ENCODE data around the gene PIP4K2B.

PIP4K2B gene

DNA sequence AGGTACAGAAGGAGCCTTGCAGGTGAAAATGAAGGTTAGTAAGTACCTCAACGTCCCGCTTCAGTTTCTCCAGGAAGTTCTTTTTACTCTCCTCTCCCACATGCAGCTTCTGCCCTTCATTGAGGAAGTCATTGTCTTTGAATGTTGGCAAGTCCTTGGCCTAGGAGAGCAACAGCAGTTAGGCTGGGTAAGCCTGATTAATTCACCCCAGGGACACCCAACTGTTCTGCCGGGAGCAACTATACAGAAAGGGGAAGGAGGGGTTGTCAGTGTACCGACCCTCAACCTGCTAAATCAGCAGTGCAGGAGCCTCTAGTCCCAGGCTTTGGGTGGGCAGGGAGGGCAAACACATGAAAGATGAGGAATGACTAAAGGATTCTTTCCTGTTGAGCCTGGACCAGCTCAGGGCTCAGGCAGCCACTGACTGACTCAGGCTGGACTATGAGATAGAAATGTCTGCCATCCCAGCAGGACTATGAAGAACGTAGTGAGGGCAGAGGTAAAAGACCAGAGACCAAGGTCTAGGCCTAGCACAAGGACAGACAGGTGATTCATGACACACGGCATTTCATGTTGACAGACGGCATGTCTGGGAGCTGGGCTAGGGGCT lies 21.6 kb downstream of the PIP4K2B start:
- DNase-seq = no peak

DNA sequence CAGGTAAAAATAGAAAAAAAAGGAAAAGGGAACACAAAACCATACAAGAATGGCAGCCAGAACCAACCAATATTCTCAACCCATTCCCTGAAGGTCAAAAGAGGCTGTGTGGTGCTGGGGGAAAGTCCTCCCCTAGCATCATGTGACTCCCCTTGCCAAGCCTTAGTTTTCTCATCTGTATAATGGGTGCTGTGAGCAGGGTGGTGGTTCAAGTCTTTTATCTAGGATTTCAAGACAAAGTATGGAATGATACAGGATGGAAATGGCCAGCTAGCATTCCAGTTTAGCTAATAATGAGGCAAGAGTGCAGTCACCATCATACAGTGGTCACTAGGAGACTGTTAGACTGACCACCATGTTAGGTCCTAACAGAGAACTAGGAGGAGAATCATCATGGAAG lies 26.1 kb downstream of the PIP4K2B start:
- DNase-seq = no peak

DNA sequence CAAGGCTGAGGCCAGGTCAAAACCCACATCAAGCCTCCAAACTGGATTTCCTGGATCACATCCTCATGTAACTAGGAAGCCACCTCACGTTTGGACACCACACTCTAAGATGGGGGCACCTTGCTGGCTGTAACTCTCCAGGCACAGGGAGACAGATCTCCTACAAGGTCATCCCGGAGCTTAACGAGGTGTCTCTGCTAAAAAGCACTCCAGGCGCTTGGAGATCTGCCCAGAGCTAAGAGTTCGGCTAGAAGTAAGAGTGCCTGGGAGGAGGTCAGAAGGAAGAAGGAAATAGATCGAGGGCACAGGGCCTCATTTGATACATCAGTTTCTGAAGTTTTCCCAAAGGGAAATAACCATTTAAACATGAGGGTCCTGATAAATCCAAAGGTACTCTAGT lies 30.9 kb downstream of the PIP4K2B start:
- no peak for DNase-seq

DNA sequence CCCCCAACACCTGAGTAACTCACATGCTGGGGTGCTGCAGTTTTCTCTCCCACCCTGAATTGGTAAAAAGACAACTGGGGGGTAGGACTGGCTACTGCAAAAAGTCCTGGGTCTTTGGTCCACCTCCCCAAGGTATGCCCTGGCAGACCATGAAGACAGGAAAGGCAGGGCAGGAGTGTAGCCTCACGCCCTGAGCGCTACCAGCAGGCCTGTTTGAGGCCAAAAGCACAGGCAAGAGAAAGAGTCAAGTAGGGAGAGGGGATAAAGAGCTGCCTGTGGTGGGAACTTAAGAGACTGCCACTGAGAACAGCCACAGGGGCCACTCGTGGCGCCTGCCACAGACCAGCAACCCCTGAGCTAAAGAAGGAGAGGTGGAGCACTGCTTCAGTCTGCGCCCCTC lies 33.0 kb downstream of the PIP4K2B start:
- DNase-seq = no peak

DNA sequence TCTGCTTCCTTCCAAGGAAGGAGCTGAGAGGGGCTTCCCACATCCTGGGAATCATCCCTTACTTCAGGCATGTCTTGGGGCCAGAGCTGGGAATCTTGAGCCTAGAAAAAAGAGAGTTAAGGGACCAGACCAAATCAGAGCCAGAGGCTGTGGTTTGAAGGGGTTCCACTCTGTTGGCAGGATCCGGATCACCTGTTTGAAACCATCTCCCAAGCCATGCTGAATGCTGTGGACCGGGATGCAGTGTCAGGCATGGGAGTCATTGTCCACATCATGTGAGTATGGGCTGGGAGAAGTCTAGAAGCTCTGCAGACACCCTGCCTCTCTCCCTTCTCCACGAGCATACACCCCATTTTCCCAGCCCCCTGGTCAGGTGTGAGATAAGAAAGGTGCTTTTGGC lies 37.1 kb downstream of the PIP4K2B start:
- no peak for DNase-seq

DNA sequence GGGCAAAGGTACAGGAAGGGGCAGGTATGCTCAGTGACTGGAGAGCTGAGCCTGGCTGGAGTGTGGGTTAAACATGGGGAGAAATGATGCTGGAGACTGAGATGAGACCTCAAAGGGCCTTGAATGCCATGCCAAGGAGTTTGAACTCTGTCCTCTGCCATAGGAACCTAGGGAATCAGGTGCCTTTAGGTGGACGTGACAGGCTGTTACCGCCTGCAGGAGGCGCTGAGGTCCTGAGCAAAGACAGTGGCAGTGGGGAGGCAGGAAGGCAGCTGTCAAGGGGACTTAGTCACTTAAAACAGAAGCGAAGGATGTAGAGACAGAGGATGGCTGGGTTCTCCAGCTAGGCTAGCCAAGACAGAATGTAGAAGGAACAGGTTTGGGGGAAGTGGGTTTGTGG lies 37.7 kb downstream of the PIP4K2B start:
- no peak for DNase-seq

DNA sequence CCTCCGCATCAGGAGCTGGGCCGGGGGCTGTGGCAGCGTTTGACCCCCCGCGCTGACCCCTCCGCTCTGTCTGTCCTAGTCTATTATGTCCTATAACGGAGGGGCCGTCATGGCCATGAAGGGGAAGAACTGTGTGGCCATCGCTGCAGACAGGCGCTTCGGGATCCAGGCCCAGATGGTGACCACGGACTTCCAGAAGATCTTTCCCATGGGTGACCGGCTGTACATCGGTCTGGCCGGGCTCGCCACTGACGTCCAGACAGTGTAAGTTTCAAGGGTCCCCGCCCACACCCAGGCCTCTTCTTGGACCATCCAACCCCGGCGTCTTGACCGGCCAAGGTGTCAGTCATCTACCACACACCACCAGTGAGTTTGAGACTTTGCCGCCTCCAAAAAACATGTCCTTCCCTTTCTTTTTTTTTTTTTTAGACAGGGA lies 46.3 kb downstream of the PIP4K2B start:
- DNase-seq = no peak

DNA sequence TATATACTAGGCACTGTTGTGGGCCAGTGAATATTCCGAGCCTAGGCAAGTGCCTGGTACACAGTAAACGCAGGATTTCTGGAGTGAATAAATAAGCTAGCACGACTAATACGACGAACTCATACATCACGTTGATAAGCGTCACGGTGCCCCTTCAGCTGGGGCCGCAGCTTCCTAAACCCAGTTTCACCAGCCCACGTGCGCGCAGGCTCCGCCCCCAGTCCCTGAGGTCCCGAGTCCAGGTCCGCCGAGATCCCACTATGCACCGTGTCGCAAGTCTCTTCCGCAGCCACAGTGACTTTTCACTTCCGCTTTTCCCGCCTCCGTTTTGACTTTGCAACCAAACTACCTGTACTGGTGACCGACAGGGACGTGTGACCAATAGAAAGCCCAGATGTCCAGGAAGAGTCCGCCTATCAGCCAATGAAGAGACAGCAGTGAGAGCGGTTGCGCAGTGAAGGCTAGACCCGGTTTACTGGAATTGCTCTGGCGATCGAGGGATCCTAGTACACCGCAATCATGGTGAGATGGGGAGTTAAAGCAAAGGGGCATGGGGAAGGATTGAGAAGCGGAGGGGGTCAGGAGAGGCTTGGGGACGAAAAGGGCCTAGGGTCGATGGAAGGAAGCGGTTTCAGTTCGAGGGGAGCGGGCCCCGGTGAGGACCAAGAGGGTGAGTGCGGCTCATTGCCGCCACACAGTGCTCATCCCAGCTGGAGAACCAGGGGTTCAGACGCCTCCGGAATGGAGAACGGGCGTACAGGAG lies 46.9 kb downstream of the PIP4K2B start, which contains the start of gene PSMB3:
Gene PSMB3, plus strand, starts transcription at position 434 of the 763 bp plus-strand sequence. Its CDS starts 86 bp downstream, at position 520.
- peak; percentile 98 for DNase-seq

DNA sequence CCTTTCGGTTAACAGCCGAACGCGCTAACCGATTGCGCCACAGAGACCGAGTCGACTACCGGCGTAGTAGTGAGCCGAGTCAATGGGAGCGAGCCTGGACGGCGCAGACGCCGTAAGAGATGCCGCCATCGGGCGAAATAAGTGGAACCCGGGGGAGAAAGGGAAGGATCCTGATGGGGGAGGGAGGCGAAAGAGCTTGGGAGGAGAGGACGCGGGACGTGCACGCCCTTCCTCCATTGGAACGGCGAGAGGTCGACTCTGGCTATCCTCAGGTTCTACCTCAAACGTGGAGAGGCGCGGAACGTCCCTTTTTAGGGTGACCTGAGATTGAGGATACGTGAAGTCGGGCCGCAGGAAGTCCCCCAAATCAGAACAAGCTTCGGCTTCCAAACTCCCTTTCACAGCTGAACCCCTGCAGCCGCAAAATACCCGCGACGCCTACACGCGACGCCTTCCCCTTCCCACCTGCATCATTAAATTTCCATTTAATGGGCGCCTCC lies 47.5 kb downstream of the PIP4K2B start:
- peak; percentile 84 for DNase-seq

DNA sequence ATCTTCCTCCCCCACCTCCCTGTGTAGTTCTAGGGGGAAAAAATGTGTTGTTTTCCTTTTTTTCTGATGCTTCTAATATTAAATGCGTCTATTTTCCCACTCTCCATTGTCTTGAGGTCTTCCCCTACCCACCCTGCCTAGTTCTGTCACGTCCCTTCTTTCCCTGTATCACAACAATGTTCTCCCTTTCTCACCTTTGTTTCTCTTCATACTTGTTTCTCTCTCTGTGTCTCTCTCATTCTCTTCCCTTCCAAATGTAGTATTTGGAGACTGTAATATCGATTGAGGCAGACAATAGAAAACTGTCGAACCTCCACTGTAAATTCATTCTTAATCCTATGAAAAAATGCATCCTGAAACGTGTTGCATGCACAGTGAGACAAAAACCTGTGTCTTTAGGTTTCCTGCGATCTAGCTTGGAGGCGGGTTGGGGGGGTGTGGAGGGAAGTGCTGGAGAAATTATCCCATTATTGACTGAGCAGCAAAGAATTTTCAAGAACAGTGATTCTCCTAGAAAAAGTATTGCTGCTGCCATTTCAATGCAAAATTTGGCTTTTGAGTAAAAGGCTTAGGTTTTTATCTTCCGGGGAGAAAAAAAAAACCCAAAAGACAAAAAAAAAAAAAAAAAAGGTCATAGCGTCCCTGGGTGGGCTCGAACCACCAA lies 48.1 kb downstream of the PIP4K2B start:
- peak; percentile 84 for DNase-seq

DNA sequence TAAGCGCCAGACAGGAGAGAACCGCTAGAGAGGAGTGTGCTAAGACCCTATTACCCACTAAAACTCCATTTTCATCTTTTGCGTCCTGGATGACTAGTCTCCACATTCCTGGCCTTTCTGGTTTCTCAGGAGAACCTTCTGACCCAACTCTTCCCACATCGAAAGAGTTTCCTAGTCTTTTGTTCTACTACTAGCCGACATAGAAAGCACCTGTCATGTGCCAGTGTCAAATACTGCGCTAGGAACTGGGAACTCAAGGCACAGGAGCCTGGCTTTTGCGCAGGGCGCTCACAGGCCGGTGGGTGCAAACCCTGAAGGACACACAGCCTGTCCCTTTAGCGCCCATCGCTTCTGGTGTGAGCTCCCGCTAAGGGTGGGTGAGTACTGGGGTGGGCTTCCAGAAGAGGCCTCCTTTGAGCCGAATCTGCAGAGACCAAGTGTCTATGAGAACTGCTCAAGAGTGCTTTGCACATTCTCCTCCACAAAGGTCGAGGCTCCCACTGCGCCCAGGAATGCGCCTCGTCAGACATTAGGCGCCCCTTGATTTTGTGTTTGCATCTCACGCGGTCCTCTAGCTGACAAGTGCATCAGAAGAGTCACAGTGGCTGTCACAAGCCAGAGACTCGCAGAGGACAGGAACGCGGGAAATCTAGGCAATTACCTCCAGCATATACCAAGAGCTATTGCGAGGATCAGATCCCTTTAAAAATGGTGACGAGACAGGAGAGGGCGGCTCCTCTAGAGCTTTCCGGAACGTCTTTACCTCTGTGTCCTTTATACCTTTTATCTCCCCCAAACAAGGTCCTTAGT lies 48.8 kb downstream of the PIP4K2B start:
- DNase-seq = peak; percentile 67

DNA sequence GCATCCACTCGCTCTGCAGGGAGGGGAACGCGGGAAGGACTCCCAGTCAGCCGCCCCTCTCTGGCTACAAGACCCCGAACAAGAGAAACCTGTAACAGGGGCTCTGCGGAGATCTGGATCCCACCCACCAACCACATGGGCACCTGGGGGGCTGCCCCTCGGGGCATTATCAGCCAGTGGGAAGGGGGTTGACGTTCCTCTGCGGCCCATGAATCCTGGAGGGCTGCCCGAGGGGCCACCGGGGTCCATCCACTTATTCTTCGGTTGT lies 49.4 kb downstream of the PIP4K2B start:
- DNase-seq = no peak

DNA sequence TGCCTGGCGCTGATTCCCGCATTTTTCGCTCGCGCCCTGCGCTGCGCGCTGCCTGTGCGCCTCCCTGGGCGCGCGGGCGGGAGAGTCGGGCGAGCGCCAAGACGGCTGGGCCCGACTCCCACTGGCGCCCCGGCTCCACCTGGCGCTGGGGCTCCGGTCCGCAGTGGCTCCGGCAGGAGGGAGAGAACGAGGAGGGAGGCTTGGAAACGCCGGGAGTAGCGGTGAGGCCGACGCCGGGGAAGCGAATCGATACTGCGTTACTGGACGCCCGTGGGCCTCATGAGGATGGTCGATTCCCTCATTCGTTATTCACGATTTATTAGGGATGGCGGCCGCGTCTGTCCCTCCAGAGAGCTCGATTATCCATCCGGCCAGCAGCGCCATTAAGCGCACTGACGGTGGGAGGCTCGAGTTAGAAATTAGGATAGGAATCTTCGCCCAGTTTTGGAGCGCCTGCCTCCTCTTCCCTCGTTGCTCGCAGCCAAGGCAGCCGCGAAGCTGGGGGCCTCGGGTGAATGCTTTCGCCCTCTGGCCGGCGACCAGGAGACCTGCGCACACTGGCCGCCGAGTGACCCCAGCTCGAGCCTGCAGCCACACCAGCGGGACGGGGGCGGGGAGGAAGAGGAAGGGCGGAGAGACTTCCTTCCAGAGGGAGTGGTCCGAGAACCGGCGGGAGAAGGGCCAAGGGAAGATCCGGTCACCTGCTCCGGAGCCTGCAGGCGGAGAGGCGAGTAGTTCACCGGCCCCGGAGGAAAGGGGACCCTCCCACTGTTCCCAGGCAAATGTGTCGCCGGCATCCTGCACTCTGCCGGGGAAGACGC lies 49.9 kb downstream of the PIP4K2B start:
- DNase-seq = peak; percentile 77

DNA sequence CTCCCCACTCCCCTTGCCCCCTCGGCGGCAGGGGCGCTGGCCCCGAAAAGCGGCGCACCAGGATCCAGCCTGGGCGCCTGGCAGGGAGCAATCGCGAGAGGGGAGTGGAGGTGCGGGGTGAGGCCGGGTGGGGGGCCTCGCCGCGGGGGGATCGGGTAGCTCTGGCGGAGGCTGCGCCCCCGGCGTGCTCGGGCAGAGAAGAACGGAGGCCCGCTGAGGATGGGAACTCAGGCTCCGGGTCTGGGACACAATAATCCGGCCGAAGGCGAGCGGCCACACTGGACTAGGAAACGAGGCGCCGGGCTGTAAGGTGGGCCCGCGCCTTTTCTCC lies 50.5 kb downstream of the PIP4K2B start:
- no peak for DNase-seq

DNA sequence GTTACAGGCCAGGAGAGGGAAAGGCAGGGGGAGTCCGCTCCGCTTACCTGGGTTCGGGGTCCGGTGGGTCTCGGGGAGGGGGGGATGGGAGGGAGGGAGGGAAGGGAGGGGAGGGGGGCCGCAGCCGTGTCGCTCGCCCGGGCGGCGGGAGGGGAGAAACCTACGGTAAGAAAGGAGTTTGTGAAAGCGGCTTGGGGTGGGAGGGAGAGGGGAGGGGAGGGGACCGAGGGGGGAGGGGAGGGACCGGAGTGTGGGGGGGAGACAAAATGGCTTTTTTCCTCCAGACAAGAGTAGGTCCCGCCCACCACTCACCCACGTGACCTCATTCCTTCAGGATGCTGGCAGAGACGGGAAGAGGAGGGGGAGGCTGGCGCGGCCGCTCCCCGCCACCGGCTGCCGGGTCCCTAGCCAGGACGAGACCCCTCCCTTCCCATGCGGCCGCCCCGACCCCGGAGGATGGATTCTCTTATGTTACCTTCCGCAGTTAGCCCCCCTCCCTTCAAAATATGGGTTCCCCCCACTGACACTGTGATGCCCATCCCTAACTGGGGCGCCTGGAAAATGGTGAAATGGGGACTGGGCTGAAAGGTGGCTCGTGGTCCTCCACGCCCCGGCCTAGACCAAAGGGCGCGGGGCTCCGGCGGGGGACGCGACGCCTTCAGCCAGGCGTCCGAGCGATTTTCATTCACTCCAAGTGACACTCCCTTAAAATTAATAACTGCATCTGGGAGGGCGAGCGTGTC lies 51.0 kb downstream of the PIP4K2B start, which contains the start of gene PCGF2:
Gene PCGF2, minus strand, starts transcription at position 188 of the 743 bp plus-strand sequence. CDS start 7,934 bp downstream, outside the sequence.
- peak; percentile 85 for DNase-seq

DNA sequence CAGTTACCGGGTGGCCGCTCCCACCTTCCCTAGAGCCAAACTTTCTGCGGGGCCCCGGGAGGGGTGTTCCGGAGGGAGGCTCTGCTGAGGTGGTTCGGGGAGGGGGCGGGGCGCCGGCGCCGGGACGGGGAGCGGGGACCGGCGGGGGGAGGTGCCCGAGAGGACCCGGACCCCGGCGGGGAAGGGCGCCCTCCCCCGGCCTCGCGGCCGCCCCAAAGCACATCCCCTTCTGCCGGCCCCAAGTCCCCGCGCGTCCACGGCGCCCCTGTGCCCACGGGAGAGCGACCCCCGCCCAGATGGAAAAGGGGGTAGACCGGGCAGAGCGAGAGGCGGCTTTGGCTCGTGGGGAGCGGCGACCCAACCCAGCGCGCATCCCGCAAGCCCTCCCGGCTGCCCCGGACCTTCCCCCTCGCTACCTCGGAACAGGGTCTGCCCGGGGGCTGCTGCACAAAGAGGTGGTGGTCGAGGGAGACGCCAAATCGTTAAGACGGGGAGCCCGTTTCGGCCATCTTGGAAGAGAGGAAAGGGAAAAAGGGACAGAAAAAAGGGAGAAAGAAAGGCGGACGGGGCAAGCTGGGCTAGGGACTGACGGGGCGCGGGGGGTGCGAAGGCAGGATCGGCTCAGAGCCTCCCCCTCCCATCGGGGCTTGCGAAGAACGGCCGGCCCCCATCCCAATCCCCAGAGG lies 51.8 kb downstream of the PIP4K2B start:
- no peak for DNase-seq

DNA sequence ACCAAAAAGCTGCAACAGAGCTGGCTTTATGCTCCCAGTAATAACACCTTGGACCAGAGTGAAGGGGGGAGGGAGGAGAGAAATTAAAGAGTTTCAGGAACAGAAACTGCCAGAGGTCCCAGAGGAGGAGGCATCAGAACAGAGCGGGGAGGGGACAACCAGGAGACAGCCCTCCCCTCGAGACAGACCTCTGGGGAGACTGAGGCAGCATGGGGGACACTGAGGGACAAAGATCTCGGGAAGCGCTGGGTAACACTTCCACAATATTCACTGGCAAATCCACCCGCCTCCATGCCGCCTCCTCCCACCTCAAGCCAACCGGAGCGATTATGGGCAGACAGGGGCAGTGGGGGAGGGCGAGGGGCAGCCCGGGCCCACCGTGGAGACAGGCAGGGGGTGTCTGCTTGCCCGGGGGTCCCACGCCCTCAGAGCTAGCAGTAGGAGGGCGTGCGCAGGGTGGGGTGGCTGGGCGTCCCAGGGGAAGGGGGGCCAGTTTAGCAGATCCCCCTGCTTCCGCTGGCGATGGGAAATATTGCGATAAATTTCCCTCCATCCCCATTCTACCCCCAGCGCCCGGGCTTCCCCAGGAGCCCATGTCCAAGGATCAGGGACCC lies 52.4 kb downstream of the PIP4K2B start:
- DNase-seq = peak; percentile 15

DNA sequence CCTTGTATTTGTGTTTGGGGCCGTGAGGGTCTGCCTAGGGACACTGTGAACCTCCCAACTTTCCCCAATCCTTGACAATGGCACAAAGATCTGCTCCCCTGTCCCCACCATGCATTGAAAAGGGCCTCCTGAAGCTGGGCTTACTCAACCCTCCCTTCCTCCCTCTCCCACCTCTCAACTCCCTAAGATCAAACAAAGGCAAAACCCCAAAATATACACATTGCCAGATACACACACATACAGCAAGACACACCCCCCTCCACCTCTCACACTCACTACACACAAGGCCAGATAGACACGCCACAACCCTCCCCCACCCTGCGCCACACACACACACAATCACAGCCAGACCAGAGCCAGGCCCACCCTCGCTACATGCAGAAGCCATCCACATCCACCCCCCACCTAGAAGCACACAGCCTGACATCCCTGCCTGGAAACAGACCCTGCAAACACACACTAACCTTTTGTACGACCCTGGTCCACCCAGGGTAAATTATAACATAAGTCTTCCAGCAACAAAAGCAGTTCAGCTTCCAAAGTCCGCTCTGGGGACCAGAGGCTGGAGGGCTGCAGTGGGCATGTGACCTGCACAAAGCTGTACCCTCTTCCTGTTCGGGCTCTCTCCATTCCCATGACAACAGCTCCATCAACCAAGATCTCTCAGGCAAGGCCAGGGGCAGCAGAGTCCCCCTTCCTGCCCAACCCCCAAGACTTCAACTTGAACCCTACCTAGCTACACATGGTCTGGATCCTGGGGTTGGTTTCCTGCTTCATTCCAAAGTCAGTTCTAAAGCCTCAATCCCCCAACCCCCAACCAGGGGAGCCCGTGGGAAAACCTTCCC lies 53.1 kb downstream of the PIP4K2B start:
- DNase-seq = no peak

DNA sequence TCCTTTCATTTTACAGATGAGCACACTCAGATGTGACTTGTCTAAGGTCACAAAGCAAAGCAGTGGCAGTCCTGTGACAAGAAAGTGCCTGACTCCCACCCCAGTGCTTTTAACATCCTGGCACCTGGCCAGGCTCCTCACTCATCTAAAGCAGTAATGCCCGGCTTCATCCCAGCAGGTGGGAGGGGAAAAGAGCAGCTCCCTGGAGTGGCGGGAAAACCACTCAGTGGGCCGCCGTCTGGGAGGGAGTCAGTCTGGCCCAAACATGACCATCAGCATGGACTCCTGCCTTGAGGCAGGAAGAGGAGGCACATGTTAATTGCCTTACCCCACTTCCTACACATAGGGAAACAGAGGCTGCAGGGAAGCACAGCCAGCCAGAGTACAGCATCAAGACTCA lies 53.8 kb downstream of the PIP4K2B start:
- peak; percentile 78 for DNase-seq

All from NCI-H510A treated with DMSO at 0.1 percent for 48 hours (cell line).